NT2/D1 (cell line): ENCODE data around the gene PTPRN2.

ENCODE experiments used
- DNase-seq: peaks from one replicate; pipeline ENCODE4 v3.0.0-alpha.2; 2011; ENCODE audit warnings: low read depth, low spot score
- H3K27me3 ChIP-seq: 2 replicates; pipeline ENCODE4 v1.6.0; 2011; ENCODE audit warnings: mild to moderate bottlenecking; ENCODE audit not compliant: insufficient read length, insufficient read depth
- H3K36me3 ChIP-seq: 2 replicates; pipeline ENCODE4 v1.6.1; 2011; ENCODE audit warnings: mild to moderate bottlenecking, low read length, mixed read lengths; ENCODE audit not compliant: insufficient read depth, insufficient read length
- H3K4me1 ChIP-seq: 2 replicates; pipeline ENCODE4 v1.5.1; 2011; ENCODE audit not compliant: insufficient read depth, insufficient read length
- H3K4me3 ChIP-seq: 2 replicates; pipeline ENCODE4 v1.5.1; 2011; ENCODE audit warnings: low read depth; ENCODE audit not compliant: insufficient read length
- H3K9ac ChIP-seq: 2 replicates; pipeline ENCODE4 v1.6.0; 2011; ENCODE audit warnings: low read depth; ENCODE audit not compliant: insufficient read length
- H3K9me3 ChIP-seq: 2 replicates; pipeline ENCODE4 v1.5.1; 2011; ENCODE audit warnings: mild to moderate bottlenecking, low read length; ENCODE audit not compliant: insufficient read depth
- SUZ12 ChIP-seq: IDR thresholded peaks from 2 replicates; pipeline ENCODE4 v1.6.1; 2011; ENCODE audit not compliant: insufficient read length, insufficient read depth; ENCODE audit errors: extremely low read depth
- YY1 ChIP-seq: IDR thresholded peaks from 2 replicates; pipeline ENCODE4 v1.6.1; 2011; ENCODE audit not compliant: insufficient read length, insufficient read depth
- ZNF274 ChIP-seq: IDR thresholded peaks from 2 replicates; pipeline ENCODE4 v1.6.1; 2011; ENCODE audit warnings: mild to moderate bottlenecking, low read depth, low read length

The PTPRN2 gene

DNA sequence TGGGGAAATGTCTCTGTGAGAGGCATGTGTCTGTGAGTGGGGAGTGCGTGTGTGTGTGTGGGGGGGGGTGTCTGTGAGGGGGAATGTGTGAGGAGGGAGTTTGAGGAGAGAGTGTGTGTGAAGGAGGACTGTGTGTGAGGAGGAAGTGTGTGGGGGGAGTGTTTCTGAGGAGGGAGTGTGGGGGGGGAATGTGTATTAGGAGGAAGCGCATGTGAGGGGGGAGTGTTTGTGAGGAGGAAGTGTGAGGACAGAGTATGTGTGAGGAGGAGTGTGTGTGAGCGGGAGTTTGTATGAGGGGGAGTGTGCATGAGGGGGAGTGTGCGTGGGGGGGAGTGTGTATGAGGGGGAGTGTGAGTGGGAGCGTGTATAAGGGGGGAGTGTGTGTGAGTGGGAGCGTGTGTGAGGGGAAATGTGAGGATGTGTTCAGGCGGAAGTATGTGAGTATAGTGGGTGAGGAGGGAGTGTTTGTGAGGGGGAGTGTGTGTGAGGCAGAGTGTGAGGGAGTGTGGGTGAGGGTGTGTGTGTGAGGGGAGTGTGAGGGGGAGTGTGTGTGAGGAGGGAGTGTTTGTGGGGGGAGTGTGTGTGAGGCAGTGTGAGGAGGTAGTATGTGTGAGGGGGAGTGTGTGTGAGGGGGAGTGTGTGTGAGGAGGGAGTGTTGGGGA lies 21.8 kb upstream of the PTPRN2 start:
- Histone ChIP-seq H3K4me3 (no peak overlapping the region), H3K4me1 (no peaks in the 10 kb centered on the region), H3K9me3 (no peaks in the 10 kb centered on the region), H3K36me3 (peaks cover 22% of the 10 kb centered on the region), H3K9ac (no peak overlapping the region), H3K27me3 (no peaks in the 10 kb centered on the region)
- no peak for TF ChIP-seq YY1
- TF ChIP-seq SUZ12: no peak
- TF ChIP-seq ZNF274: no peak
- no peak for DNase-seq

DNA sequence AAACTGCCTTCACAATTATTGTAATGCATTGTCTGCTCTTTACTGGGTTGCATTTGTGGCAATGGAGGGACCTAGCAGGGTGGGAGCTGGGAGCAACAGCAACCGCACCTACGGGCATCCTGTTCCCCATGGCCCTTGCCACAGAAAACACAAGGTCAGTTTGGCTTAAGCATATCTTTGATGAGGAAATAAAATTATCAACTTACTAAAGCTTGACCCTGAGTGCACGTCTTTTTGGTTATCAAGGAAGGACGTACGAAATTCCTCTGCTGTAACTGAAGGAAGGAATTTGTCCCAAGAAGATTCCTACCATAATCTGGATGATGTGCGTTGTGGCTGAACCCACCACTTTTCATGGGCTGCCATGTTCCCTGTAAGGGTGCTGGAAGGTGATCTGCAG lies 19.9 kb upstream of the PTPRN2 start:
- DNase-seq: no peak
- H3K9ac ChIP-seq: no peak overlapping the region
- H3K4me1 ChIP-seq: no peaks in the 10 kb centered on the region
- TF ChIP-seq SUZ12: no peak
- no peak for TF ChIP-seq ZNF274
- TF ChIP-seq YY1: no peak
- no peaks in the 10 kb centered on the region for H3K27me3 ChIP-seq
- peaks cover 17% of the 10 kb centered on the region for H3K36me3 ChIP-seq
- no peaks in the 10 kb centered on the region for H3K9me3 ChIP-seq
- no peak overlapping the region for H3K4me3 ChIP-seq

DNA sequence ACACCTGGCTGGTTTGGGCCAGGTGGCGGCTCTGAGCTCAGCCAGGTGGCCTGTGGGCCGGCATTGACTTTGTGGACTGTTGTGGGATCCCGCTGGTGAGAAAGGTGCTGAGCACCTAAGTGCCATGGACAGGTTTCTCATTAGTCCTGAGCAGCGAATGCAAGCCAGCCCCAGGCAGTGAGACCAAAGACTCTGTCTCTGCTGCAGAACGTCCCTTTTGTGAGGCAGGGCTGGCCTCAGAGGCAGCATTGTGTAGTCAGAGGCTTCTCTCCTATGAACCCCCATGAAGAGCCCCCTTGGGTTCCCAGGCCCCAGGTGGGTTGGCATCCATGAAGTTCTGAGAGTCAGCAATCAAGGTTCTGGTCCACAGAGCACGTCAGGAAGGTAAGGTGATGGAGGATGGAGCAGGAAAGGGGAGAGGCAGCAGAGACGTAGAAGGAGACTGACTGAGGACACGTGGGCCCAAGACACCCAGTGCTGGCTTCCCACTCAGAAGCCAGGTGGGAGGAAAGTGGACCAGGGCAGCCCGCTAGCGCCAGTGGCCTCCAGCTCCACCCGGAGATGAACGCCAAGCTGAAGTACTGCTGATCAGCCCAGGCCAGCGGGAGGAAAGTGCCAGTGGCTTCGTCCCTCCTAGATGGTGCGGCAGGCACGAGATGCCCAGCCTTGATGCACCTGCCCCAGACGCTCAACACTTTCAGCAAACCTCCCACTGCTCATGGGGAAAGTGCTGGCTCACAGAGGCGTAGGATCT lies 19.2 kb upstream of the PTPRN2 start:
- Histone ChIP-seq H3K36me3 (peaks cover 17% of the 10 kb centered on the region), H3K4me1 (no peaks in the 10 kb centered on the region), H3K9me3 (no peaks in the 10 kb centered on the region), H3K27me3 (no peaks in the 10 kb centered on the region), H3K9ac (no peak overlapping the region), H3K4me3 (no peak overlapping the region)
- no peak for DNase-seq
- TF ChIP-seq YY1 (no peak), SUZ12 (no peak), ZNF274 (no peak)

DNA sequence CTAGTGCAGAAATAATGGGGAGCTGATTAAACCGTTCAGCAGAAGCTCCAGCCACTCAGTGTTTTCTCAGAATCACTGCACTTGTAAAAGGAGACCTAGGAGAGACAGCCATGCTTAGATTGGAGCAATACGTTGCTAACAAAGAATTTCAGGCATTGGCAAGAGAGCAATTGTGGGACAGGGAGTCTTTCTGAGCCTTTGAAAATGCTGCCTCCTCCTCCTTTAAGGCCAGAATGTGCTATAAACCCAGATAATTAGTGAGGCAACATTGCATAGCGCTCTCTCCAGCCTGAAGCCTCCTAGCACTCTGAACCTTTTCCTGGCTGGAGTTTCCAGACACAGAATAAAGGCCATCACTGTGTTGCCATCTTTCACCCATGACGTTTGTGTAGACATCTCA lies 18.5 kb upstream of the PTPRN2 start:
- no peak for DNase-seq
- Histone ChIP-seq H3K9me3 (no peaks in the 10 kb centered on the region), H3K4me3 (no peak overlapping the region), H3K27me3 (no peaks in the 10 kb centered on the region), H3K36me3 (peaks cover 15% of the 10 kb centered on the region), H3K4me1 (no peaks in the 10 kb centered on the region), H3K9ac (no peak overlapping the region)
- no peak for TF ChIP-seq YY1
- TF ChIP-seq SUZ12: no peak
- no peak for TF ChIP-seq ZNF274

DNA sequence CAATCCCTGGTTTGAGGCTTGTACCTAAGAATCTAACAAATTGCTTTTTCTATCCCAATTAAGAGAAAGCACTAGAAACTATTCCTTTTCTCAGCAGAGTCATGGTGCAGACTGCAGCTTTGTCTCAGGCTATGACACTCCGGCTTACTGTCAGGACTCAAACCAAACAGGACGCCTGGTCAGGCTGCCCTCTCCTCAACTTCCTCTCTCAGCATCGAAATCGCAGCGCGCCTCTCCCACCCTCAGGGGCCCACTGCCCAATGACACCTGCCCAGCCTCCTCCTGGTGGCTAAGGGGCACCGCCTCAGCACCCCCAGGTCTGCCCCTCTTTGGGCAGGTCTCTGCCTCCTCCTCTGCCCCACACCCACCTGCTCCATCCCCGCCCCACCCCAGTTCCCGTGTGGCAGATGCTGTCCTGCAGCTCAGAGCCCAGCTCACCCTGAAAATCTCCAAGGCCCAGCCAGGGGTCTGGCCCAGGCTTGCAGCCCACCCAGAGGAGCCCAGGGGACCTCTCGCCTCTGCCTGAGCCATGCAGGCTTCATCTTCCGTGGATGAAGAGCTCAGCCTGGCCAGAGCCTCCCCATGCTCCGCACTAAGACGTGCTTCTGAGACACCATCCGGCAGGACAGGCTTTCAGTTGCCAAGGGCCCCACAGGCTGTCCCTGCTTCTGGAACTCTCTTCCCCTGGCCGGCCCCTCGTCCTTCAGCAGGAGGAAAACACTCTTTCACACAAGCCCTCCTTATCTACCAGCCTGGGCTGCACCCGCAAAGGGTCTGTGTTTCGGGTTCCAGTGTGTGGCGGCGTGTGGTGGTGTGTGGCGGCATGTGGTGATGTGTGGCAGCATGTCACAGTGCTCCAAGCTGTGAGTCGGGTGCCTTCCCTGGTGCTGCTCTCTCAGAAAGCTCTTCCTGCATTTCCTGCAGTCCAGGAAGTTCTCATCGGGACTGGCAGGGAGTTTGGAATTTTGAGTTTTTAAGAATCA lies 16.4 kb upstream of the PTPRN2 start:
- no peak overlapping the region for H3K9ac ChIP-seq
- no peak overlapping the region for H3K4me3 ChIP-seq
- TF ChIP-seq ZNF274: no peak
- no peak for TF ChIP-seq SUZ12
- H3K36me3 ChIP-seq: peaks cover 11% of the 10 kb centered on the region
- no peak for DNase-seq
- no peaks in the 10 kb centered on the region for H3K27me3 ChIP-seq
- H3K9me3 ChIP-seq: no peaks in the 10 kb centered on the region
- no peaks in the 10 kb centered on the region for H3K4me1 ChIP-seq

- no peaks in the 10 kb centered on the region for H3K27me3 ChIP-seq
- no peak overlapping the region for H3K9ac ChIP-seq
- H3K4me1 ChIP-seq: no peaks in the 10 kb centered on the region
- H3K36me3 ChIP-seq: peaks cover 11% of the 10 kb centered on the region
- no peak for DNase-seq
- no peaks in the 10 kb centered on the region for H3K9me3 ChIP-seq
- no peak for TF ChIP-seq ZNF274
- no peak for TF ChIP-seq SUZ12
- TF ChIP-seq YY1: no peak
- no peak overlapping the region for H3K4me3 ChIP-seq
Measured at GRCh38 chr7:158602905-158603772, 15.5 kb upstream of the PTPRN2 start.
